DND-41 (cell line): ENCODE data around the gene CMSS1.

Source experiments
- CTCF ChIP-seq: IDR thresholded peaks from 2 replicates; pipeline ENCODE4 v1.5.1; 2012; ENCODE audit warnings: borderline replicate concordance, low read length, moderate library complexity, mild to moderate bottlenecking; ENCODE audit not compliant: poor library complexity, severe bottlenecking; ENCODE audit errors: extremely low read depth
- EZH2 ChIP-seq: IDR thresholded peaks from 3 replicates; pipeline ENCODE4 v1.6.1; 2012; ENCODE audit warnings: borderline replicate concordance, low read depth, mild to moderate bottlenecking, moderate library complexity, low read length, inconsistent platforms; ENCODE audit not compliant: severe bottlenecking

DNA sequence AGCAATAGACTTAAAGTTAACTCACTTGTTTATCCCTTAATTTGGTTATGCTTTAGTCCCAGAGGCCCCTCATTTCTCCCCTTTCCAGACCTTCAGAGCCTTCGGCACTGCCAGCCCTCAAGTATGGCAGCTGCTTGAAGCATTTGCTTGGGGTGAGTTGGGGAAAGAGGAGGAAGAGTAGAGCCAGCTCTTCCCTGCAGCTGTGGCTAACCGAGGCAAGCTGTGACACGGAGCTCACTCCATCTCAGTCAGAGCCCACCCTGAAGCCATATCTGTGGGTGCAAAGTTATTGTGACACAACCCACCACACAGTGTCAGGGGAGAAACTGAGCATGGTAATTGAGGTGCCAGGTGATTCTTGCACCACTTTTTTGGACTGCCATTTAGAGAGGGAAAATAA lies 230.6 kb downstream of the CMSS1 start:
- no peak for TF ChIP-seq CTCF
- no peak for TF ChIP-seq EZH2
